Kidney (tissue), 22 donors: Measurements from ENCODE around the gene OTOG. TPM values are rescaled to one million over a fixed set of nuclear protein-coding genes. Genes with fewer than 3 reads are reported as not detected.

Experiments
- DNase-seq, 5 donors: peaks; one replicate each; pipeline ENCODE4 v3.0.0-alpha.2; 2013 to 2020
- FAIRE-seq: peaks from 2 replicates; lab custom pipeline; 2012; peaks lifted over from hg19 to GRCh38; lab: Jason Lieb, UNC
- H3K27ac ChIP-seq, 2 donors: one replicate each; pipeline ENCODE4 v1.7.0; 2013; ENCODE audit warnings: low read depth in 2 of 2, low read length in 2 of 2, inconsistent platforms in 1 of 2
- H3K27me3 ChIP-seq: one replicate; pipeline ENCODE4 v1.7.1; 2013; ENCODE audit warnings: low read length, inconsistent platforms; ENCODE audit not compliant: control insufficient read depth, insufficient read depth
- H3K36me3 ChIP-seq, 3 donors: one replicate each; pipeline versions ENCODE4 v1.7.0 to v1.7.1; 2013; ENCODE audit warnings: low read length in 3 of 3, control low read depth in 1 of 3, inconsistent platforms in 1 of 3; ENCODE audit not compliant: insufficient read depth in 3 of 3, control insufficient read depth in 2 of 3
- H3K4me1 ChIP-seq, 3 donors: one replicate each; pipeline versions ENCODE4 v1.7.0 to v1.7.1; 2013; ENCODE audit warnings: low read length in 3 of 3, inconsistent platforms in 1 of 3, low read depth in 1 of 3; ENCODE audit not compliant: control insufficient read depth in 2 of 3, insufficient read depth in 2 of 3
- H3K4me3 ChIP-seq, 3 donors: one replicate each; pipeline versions ENCODE4 v1.7.0 to v1.8.1; 2013; ENCODE audit warnings: low read length in 3 of 3, control low read depth in 1 of 3, inconsistent platforms in 1 of 3
- H3K9ac ChIP-seq, 3 donors: one replicate each; pipeline versions ENCODE4 v1.7.0 to v1.7.1; 2013; ENCODE audit warnings: low read length in 3 of 3, control low read depth in 1 of 3, inconsistent platforms in 1 of 3
- H3K9me3 ChIP-seq, 3 donors: one replicate each; pipeline versions ENCODE4 v1.7.0 to v1.7.1; 2013; ENCODE audit warnings: low read length in 3 of 3, control low read depth in 1 of 3, inconsistent platforms in 1 of 3; ENCODE audit not compliant: control insufficient read depth in 2 of 3, insufficient read depth in 1 of 3
- CTCF ChIP-seq: IDR thresholded peaks from 3 replicates; pipeline ENCODE4 v1.5.1; 2012; ENCODE audit warnings: mild to moderate bottlenecking, moderate library complexity, borderline replicate concordance; ENCODE audit not compliant: insufficient read depth; ENCODE audit errors: extremely low read depth
- intact Hi-C: fragments of 100-400 bp; cut with DNase I; formaldehyde crosslinking; loops from one replicate; pipeline ENCODE4 v1.11.1; 2022
- long read RNA-seq, 10 donors: library from polyadenylated mRNA in 1 of 10; unstranded in 1 of 10; transcript quantifications; one replicate each; pipeline ENCODE4 v2.0.0 and lab custom pipeline, GENCODE V29; 2021 to 2026
- polyA plus RNA-seq: library from polyadenylated mRNA; stranded (reverse); fragments of 350-450 nt; fragmentation: Illumina TruSeq; extraction: RNeasy Lipid Tissue Mini Kit (QIAGEN cat#74804); gene quantifications from one replicate; pipeline ENCODE4 v1.2.3, GENCODE V29; 2014; ENCODE audit warnings: low read depth, low replicate concordance; ENCODE audit not compliant: insufficient read depth
- total RNA-seq: library from RNA; stranded (reverse); fragmentation: NEBNext Ultra II Directional; extraction: Animal tissue kit (Norgen Biotek cat#: 25700); gene quantifications from one replicate; pipeline ENCODE4 v1.2.1, GENCODE V29; 2021
- donor health status: control.
- donor health status: control.
- donor health status: control.
- donor health status: control.
- donor health status: control.
- donor health status: DM: yes; HTN: yes; CAD: no.
- donor health status: Normal renal cell carcinoma (clear cell type).

Gene OTOG
- 0.06 TPM for total RNA-seq
- not detected for polyA plus RNA-seq
- long read RNA-seq, donor 1, result 0 reads
- long read RNA-seq, donor 2, result 0 reads
- long read RNA-seq, donor 3, result 0 reads
- long read RNA-seq, donor 4, result 0 reads
- long read RNA-seq, donor 5, result 0 reads
- long read RNA-seq, donor 6, result 0 reads
- long read RNA-seq, donor 7, result 0 reads
- long read RNA-seq, donor 8, result 0 reads
- long read RNA-seq, donor 9, result 0 reads
- long read RNA-seq, donor 10, result 0 reads

DNA sequence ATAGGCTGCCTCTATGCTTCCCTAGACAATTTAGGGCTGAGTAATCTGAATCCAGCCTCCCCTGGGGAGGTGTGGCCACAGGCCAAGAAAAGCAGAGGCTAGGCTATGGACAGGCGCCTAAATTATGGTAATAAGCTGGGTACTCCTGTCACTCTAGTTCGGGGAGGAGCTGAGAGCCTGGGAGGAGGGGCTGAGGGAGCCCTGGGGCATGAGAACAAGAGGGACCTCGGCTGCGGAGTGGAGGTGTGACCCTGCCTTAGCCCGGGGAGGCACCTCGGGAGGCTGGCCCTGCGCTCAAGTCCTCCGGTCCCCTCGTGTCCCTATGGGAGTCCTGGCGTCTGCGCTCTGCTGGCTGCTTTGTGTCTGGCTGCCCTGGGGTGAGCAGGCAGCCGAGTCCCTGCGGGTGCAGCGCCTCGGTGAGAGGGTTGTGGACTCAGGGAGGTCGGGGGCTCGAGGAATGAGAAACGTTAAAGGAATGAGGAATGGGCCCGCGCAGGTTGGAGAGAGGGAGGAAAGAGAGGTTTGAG, at the start of gene OTOG:
Gene OTOG, plus strand, starts transcription at position 209 of the 527 bp plus-strand sequence. Its CDS starts 114 bp downstream, at position 323.
- no peak for FAIRE-seq
- Histone ChIP-seq H3K27me3 (no peaks in the 10 kb centered on the region), H3K4me3 (no peak within 1 kb of the TSS), H3K9ac (no peak within 1 kb of the TSS), H3K4me1 (no peaks in the 10 kb centered on the region), H3K27ac (no peak within 1 kb of the TSS), H3K9me3 (no peaks in the 10 kb centered on the region), H3K36me3 (no peaks in the 10 kb centered on the region)
- intact Hi-C loops, result no loop called here
- DNase-seq, result peak in 4 of 5 donors; percentile 72 to 82 (median 75)
- no peak for TF ChIP-seq CTCF

GRCh38 chr11:17498058-17498457, 49.0 kb upstream of the OTOG start:
- Histone ChIP-seq H3K27me3 (no peaks in the 10 kb centered on the region), H3K36me3 (no peaks in the 10 kb centered on the region), H3K9ac (no peak overlapping the region), H3K4me1 (no peaks in the 10 kb centered on the region), H3K9me3 (no peaks in the 10 kb centered on the region), H3K4me3 (no peak overlapping the region), H3K27ac (no peak overlapping the region)
- no peak for TF ChIP-seq CTCF
- no peak for FAIRE-seq
- intact Hi-C loops, result no loop called here
- peak in 1 of 5 donors; percentile 27 for DNase-seq

DNA sequence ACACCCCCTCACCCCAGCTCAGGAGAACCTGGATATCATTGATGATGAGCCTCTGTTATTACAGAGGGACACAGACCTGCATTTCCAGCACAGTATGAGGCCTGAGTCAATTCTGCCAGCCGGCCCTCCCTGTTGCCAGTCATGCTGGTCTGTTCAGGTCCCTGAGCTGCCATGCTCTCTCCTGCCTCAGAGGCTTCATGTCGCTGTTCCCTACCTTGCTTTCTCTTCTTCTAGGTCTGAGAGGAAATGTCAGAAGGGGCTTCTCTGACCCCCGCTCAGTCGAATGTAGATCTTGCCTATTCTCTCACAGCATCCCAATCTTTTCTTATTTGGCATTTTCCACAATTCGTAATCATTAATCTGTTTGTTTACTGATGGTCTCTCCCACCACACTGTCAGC, 48.6 kb upstream of the OTOG start:
- Histone ChIP-seq H3K9ac (no peak overlapping the region), H3K4me1 (no peaks in the 10 kb centered on the region), H3K36me3 (no peaks in the 10 kb centered on the region), H3K27ac (no peak overlapping the region), H3K4me3 (no peak overlapping the region), H3K9me3 (no peaks in the 10 kb centered on the region), H3K27me3 (no peaks in the 10 kb centered on the region)
- no peak for TF ChIP-seq CTCF
- peak in 1 of 5 donors; percentile 29 for DNase-seq
- intact Hi-C loops, result no loop called here
- no peak for FAIRE-seq
